Measurements from ENCODE around the gene TTC28.
"Not testable (repeated sequence)": the region's sequence is repeated elsewhere in the genome, so short reads cannot be mapped to it uniquely, and the experiment has no call there.

The TTC28 gene

DNA sequence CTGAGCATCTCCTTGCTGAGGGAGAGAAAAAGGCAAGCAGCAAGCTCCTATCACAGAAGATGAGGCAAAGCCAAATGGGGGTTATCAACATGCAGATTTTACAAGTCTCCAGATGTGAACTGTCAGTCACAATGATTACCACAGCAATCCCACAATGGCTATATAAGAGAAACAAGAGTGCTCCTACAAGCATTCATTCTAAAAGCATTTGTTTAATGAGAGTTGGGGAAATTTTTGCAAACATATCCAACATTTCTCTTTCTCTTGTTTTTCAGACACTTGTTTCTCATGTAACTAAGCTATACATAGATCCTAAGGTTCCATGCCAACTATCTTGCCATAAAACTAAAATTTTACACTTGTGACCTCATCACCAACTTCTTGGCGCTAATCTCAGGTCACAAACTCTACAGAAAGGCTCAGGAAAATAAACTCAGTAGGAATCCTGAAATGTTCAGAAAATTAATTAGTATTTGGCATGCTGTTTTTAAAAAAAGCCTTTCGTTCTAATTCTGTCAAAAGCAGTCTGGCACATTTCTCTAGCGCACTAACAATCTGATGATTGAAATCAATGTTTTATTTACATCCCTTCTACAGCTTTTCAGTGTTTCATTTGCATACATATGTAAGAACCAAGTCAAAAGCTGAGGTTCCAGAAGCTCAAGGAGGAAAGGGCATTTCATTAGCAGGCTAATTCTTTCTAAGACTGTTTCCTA lies 199.5 kb downstream of the TTC28 start:
- DNase-seq = no peak

GRCh38 chr22:28478564-28478963 lies 201.1 kb downstream of the TTC28 start:
- DNase-seq = no peak

DNA sequence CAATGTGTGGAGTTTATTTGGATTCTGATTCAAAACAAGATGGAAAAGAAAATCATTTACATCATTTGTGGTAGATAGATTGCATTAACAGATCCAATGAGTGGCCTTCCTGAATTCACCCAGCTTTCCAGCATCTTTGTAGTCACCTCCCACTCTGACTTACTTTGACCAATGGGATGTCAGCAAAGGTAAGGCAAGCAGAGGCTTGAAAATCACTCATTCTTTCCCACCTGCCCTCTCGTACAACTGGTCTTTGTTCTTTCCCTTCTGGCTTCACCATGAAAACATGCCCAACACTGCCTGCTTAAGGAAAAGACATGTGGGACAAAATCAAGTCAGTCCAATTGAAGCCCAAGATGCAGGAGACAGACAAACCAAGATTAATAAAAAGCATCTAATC lies 202.1 kb downstream of the TTC28 start:
- DNase-seq = no peak

DNA sequence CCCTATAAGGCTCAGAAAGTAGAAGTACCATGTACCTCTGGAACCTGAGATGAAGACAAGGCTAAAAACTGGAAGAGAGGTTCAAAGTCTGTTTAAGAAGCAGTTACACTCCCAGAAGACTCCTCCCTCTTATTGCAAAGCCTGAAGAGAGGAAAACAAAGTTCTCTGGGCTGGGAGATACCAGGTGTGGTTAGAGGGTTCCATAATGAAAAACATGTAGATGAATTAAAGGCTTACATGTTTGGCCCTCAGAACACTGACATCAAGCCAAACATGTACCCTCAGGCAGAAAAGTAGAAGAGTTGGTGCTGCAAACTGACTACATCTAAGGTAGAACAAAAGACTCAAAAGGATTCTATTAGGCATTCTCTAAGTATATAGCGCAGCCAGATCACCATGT lies 205.3 kb downstream of the TTC28 start:
- no peak for DNase-seq

DNA sequence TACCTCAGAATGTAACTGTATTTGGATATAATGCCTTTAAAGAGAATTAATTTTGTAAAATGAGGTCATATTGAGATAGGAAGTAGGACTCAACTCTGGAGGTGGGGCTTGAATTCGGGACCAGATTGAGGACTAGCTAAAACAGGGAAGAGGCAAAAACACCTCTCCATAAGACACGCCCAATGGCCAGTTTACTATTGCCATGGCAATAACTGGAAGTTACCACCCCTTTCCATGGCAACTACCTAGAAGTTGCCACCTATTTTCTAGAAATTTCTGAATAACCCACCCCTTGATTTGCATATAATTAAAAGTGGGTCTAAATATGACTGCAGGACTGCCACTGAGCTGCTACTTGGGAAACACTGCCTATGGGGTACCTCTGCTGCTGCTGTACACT lies 206.4 kb downstream of the TTC28 start:
- no peak for DNase-seq

GRCh38 chr22:28467055-28467454 lies 212.6 kb downstream of the TTC28 start:
- not testable (repeated sequence) for DNase-seq

GRCh38 chr22:28466399-28466798 lies 213.2 kb downstream of the TTC28 start:
- DNase-seq = no peak

DNA sequence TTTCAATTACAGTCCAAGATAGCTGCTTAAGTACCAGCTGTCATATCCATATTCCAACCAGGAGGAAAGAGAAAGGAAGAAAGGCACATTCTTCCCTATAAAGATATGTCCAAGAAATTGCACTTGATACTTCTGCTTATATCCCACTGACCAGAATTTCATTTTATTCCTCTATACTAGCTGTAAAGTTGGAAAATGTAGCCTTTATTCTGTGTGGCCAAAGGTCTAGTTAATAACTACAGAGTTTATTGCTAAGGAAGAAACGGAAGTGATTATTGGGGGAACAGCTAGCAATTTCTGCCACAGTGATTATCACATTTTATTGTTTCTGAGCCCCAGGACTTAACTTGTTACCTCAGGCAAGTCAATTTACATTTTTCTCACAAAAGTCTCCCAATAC lies 213.8 kb downstream of the TTC28 start:
- DNase-seq = no peak

DNA sequence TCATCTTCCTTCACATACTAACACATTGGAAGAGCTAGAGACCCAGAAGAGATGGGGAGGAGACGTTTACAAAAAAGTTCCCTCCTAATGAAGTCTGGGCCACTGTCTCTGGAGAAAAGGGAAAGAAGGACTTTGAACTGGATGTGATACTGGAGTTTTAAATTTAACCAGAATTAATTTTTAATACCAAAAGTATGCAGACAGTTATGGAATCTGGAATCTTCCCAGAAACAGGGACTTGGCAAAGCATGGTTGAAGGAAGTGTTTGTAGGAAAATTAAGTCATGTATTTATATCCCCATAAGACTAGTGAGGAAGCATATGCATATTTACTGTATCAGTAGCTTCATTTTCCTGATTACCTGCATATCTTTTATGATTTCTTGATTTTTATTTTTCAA lies 215.5 kb downstream of the TTC28 start:
- no peak for DNase-seq

DNA sequence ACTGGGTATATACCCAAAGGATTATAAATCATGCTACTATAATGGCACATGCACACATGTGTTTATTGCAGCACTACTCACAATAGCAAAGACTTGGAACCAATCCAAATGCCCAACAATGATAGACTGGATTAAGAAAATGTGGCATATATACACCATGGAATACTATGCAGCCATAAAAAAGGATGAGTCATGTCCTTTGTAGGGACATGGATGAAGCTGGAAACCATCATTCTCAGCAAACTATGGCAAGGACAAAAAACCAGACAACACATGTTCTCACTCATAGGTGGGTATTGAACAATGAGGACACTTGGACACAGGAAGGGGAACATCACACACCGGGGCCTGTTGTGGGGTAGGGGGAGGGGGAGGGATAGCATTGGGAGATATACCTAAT lies 216.2 kb downstream of the TTC28 start:
- DNase-seq = not testable (repeated sequence)

GRCh38 chr22:28462901-28463300 lies 216.7 kb downstream of the TTC28 start:
- no peak for DNase-seq

DNA sequence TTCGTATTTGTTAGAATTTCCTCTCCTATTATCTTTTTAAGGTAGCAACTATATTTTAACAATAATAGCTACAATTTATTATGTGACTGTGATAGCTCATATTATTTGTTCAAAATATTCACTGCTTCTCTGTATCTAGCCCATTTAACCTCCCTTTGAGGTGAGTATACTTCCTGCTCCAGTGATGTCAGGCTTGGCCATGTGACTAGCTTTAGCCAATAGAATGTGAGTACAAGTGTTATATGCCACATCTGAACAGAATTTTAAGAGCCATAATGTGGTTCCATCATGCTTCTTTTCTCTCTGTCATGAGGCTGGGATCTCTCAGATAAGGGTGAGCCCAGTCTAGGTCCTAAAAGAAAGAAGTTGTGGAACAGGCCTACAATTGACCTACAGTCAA lies 217.6 kb downstream of the TTC28 start:
- no peak for DNase-seq

GRCh38 chr22:28454431-28455064 lies 225.1 kb downstream of the TTC28 start:
- no peak for DNase-seq

GRCh38 chr22:28450109-28450508 lies 229.5 kb downstream of the TTC28 start:
- DNase-seq = no peak

- DNase-seq = no peak
Measured at GRCh38 chr22:28449041-28449440, 230.6 kb downstream of the TTC28 start.

- no peak for DNase-seq
Measured at GRCh38 chr22:28448625-28449024, 231.0 kb downstream of the TTC28 start.

DNA sequence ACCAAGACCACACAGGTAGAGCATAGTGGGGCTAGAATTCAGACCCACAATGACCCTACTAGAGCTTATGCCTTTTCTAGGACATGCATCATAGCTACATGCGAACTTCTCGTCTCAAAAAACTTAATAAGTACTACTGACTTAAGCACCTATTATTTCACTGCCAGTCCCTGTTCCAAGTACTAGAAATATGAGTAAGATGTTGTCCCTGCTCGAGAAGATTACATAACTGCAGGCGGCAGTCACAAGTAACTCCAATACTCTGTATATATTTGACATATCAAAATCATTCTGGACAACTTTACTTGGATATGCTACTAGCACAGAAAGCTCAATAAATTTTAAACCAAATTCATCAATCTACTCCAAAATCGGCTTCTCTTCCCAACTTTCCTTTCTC lies 235.0 kb downstream of the TTC28 start:
- DNase-seq = no peak

DNA sequence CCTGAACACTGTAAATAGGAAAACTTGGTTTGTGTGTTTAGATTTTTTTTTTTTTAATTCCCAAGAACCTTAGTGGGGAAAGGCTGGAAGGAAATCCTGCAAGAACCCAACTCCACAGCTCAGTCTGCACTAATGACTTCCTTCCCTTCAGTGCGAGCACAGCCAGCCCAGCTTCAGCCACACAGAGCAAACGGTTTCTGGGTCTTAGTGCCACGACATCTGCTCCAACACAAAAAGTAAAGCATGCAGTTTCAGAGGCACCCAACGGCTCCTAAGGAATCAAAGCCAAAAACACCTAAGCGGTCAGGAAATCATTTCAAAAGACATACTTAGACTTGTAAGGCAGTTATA lies 236.1 kb downstream of the TTC28 start:
- peak; percentile 58 for DNase-seq

- DNase-seq = no peak
Measured at GRCh38 chr22:28442711-28443525, 236.7 kb downstream of the TTC28 start.

DNA sequence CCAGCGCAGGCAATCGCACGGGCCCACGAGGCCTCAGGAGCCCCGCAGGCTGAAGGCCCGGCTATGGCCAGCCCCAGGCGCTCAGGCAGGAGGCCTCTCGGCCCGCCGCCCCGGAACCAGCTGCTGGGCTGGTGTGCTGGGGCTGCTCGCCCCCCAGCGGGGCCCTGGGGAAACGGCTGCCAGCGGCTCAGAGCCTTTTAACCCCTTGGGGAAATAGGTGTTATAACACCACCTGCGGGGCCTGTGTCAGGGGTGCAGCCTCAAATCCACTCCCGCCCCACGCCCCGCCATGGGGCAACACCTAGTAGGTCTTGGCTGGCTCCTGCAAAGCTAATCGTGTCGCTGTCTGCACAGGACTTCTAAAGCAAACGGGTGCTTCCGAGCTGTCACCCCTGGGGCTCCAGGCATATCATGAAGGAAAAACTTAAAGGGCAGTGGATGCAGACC lies 237.4 kb downstream of the TTC28 start:
- DNase-seq = peak; percentile 86

DNA sequence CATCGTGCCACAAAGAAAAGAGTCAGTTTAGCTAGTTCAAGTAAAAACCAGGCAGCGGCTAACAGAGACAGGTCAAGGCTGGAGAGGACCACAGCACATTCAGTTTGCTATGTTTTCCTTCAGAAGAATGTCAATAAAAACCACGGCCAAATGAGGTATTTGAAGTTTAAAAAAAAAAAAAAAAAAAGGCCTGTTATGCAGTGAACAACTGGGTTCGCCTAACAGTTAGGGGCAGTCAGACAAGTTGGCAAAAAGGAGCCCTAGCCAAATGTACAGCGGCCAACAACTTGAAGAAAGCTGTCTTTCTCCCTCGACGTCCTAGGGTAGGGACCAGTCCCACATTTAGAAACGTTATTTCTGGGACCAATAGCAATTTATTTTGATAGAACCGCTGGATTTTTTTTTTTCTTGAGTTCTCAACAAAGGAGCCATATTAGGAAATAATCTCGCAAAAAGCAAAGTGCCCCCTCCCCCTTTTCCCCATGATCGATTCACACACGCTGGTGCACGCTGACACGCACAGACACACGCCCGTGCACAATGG lies 237.8 kb downstream of the TTC28 start:
- no peak for DNase-seq

DNA sequence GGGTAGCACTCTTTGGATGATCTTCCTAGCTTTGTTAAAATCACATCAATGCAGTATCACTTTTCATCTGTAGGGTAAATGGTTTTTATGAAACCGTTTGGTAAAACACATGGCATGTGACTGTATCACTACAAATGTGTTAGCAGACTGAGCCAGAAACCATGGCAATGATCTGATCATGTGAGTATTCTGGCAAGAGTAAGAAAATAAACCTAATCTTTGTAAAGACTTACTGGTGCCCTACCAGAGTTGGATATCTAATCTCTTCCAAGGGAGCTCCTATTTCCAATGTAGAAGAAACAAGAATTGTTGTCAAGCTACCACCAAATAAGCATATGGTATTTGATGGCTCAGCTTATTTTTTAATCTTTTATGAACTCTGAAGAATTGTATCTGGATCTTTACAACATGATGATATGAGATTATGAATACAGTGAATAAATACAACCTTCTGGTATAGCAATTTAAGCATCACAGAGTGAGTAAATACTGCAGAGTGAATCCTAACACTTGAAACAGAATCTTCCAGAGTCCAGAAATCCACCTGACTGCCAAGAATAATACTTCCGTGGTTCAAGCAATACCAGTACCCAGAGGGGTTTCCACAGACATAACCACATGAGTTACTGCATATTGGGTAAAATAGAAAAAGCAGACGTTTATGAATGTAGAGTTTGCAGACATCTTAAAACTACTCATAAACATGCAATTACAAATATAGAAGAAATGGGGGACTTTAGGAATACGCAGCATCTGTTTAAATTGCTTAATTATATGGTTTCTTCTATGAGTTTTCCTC lies 238.8 kb downstream of the TTC28 start:
- no peak for DNase-seq
